ENCODE results near the gene TRIM39. TPM values are rescaled to one million over a fixed set of nuclear protein-coding genes. Genes with fewer than 3 reads are reported as not detected.
"Not testable (repeated sequence)": the region's sequence is repeated elsewhere in the genome, so short reads cannot be mapped to it uniquely, and the experiment has no call there.

TRIM39 gene
- total RNA-seq, 1 donor from 2014 or later: 11.2 TPM

DNA sequence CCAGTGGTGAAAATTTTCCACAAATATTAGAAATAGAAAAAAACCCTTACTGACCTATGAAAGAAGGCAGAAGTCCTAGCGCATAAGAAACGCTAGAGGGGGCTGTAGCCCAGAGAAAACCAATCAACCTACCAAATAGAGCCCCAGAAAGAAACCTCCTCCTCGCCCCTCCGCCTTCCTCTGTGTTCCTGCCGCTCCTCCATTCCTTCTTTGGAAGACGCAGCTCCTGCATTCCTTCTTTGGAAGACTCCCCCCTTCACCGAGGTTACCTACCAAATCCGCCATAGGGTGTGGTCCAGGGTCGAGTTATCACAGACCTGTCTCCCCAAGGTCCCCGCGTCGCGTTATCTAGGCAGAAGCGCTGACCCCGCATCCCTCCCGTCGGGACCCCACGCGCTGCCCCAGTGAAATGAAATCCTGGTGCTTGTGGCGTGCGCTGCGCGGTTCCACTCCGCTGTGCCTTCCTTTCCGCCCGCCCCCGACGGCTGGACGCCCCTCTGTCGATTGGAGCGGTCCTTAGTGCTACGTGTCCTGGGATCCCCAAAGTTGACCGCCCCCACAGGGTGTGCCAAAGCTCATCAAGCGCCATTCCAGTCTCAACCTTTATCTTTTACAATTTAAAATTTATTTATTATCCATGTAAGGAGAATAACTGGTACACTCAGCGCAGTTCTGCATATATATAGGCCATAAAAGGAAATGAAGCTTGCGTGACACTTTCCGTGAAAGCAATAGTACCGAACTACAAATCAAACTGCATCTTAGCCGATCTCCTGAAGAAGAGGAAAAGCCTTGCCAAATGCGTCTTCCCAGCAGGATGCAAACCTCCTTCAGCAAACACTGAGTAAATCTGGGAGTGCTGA is 31.2 kb downstream of the TRIM39 start:
- peak; percentile 22 for DNase-seq (ENCODE audit: low spot score)
- intact Hi-C loops (cut with micrococcal nuclease): loop anchor here (2.0 to 5.0 kb wide), 2 partner anchors 39 to 94 kb away; no protein-coding TSS in a partner anchor
- Mint-ChIP-seq H3K4me3 (ENCODE audit: low read depth) (peak overlapping the region; percentile 77), H3K4me1 (ENCODE audit: low read depth) (peaks cover 2% of the 10 kb centered on the region), H3K9me3 (no peaks in the 10 kb centered on the region), H3K27ac (no peak overlapping the region), H3K36me3 (ENCODE audit: low read depth) (no peaks in the 10 kb centered on the region), H3K27me3 (ENCODE audit: low read depth) (peaks cover 80% of the 10 kb centered on the region)

DNA sequence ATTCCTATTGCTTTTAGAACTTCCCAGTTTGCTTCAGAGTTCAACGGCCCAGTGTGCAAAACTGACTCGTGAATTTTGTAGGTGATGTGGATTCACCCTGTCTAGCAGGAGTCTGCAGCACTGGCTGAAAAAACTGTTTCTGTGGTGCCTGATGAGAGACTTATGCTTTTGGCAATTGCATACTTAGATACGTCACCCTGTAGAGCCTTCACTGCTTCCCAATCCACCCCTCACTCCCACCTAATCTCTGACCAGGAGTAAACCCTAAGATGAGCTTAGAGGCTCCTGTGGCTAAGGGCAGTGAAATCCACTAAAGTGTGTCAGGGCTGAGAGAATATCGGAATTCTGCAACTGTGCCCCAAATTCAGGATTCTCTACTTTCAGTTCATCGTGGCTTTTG is 32.5 kb downstream of the TRIM39 start:
- no peaks in the 10 kb centered on the region for H3K36me3 Mint-ChIP-seq (ENCODE audit: low read depth)
- H3K4me3 Mint-ChIP-seq (ENCODE audit: low read depth): no peak overlapping the region
- no peak overlapping the region for H3K27ac Mint-ChIP-seq
- no peak for DNase-seq (ENCODE audit: low spot score)
- no peaks in the 10 kb centered on the region for H3K9me3 Mint-ChIP-seq
- peaks cover 79% of the 10 kb centered on the region for H3K27me3 Mint-ChIP-seq (ENCODE audit: low read depth)
- H3K4me1 Mint-ChIP-seq (ENCODE audit: low read depth): peaks cover 2% of the 10 kb centered on the region
- intact Hi-C loops (cut with micrococcal nuclease): loop anchor here (5.0 kb wide), 1 partner anchor 93 kb away; no protein-coding TSS in a partner anchor

DNA sequence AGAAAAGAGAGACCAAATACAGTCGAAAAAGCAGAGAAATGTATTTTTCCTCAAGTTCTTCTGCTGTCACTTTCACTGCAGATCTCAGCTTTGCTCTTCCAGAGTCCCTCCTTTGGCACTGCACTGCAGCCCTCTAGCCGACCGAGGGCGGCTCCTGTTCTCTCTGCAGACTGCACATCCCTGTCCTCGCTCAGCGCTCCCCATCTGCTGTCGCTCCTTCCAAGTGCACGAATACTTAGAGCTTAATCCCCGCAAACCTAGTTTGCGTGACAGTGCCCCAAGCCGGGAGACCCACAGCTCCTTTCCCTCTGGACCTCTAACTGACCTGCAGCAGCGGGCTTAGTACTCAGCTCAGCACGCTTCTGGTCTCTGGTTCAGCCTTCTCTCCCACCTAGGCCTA is 33.4 kb downstream of the TRIM39 start:
- no peak overlapping the region for H3K27ac Mint-ChIP-seq
- H3K36me3 Mint-ChIP-seq (ENCODE audit: low read depth): no peaks in the 10 kb centered on the region
- DNase-seq (ENCODE audit: low spot score): no peak
- H3K4me3 Mint-ChIP-seq (ENCODE audit: low read depth): no peak overlapping the region
- H3K9me3 Mint-ChIP-seq: no peaks in the 10 kb centered on the region
- intact Hi-C loops (cut with micrococcal nuclease): no loop called here
- peaks cover 75% of the 10 kb centered on the region for H3K27me3 Mint-ChIP-seq (ENCODE audit: low read depth)
- H3K4me1 Mint-ChIP-seq (ENCODE audit: low read depth): peaks cover 2% of the 10 kb centered on the region

DNA sequence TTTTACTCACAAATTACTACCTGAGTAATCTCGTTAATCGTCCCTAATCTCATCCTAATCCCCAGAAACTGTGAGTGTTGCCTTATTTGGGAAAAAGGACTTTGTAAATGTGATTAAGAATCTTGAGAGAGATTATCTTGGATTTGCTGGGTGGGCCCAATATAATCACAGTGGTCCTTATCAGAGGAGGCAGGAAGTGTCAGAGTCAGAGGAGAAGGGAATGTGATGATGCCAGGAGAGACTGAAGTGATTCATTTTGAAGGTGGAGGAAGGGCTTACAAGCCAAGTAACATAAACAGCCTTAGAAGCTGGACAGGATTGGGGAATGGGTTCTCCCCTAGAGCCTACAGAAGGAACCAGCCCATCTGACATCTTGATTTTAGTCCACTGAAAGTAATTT is 34.9 kb downstream of the TRIM39 start:
- no peaks in the 10 kb centered on the region for H3K36me3 Mint-ChIP-seq (ENCODE audit: low read depth)
- H3K4me1 Mint-ChIP-seq (ENCODE audit: low read depth): peaks cover 2% of the 10 kb centered on the region
- H3K27me3 Mint-ChIP-seq (ENCODE audit: low read depth): peaks cover 81% of the 10 kb centered on the region
- H3K27ac Mint-ChIP-seq: no peak overlapping the region
- no peak overlapping the region for H3K4me3 Mint-ChIP-seq (ENCODE audit: low read depth)
- no peaks in the 10 kb centered on the region for H3K9me3 Mint-ChIP-seq
- intact Hi-C loops (cut with micrococcal nuclease): no loop called here
- no peak for DNase-seq (ENCODE audit: low spot score)

DNA sequence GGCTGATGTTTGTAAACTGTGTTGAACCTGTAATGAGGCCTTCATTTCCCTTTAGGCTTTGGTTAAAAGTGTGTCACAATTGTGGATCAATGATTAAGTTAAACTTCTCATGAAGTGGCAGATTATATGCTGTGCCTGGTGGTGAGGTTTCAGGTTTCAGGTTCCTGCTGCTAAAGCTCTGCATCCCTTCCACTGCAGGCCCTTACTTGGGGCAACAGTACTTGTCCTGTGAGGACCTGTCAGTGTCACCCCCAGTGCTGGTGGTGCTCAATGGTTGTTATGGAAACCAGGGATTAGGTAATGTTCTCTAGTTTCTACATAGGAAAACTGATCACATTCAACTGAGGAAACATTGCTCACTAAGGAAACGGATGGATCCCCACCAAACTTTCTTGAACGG is 36.7 kb downstream of the TRIM39 start:
- no peak for DNase-seq (ENCODE audit: low spot score)
- no peaks in the 10 kb centered on the region for H3K9me3 Mint-ChIP-seq
- no peaks in the 10 kb centered on the region for H3K4me1 Mint-ChIP-seq (ENCODE audit: low read depth)
- H3K27ac Mint-ChIP-seq: no peak overlapping the region
- intact Hi-C loops (cut with micrococcal nuclease): no loop called here
- no peak overlapping the region for H3K4me3 Mint-ChIP-seq (ENCODE audit: low read depth)
- H3K27me3 Mint-ChIP-seq (ENCODE audit: low read depth): peaks cover 70% of the 10 kb centered on the region
- no peaks in the 10 kb centered on the region for H3K36me3 Mint-ChIP-seq (ENCODE audit: low read depth)

DNA sequence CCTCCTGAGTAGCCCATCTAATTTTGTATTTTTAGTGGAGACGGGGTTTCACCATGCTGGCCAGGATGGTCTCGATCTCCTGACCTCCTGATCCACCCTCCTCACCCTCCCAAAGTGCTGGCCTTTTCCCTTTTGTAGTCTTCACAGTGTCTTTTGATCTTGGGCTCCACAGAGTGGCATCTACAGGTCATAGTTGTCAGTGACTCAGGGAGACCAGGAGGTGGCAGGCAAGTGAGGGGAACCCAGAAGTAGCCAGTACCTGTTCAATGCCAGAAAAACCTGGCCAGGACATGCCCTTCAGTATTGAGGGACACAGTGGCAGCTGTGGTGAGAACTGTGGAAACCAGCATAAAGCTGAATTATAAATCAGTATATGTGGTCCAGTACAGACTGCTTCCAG is 37.9 kb downstream of the TRIM39 start:
- no peaks in the 10 kb centered on the region for H3K4me1 Mint-ChIP-seq (ENCODE audit: low read depth)
- DNase-seq (ENCODE audit: low spot score): no peak
- H3K36me3 Mint-ChIP-seq (ENCODE audit: low read depth): no peaks in the 10 kb centered on the region
- no peak overlapping the region for H3K4me3 Mint-ChIP-seq (ENCODE audit: low read depth)
- H3K27ac Mint-ChIP-seq: no peak overlapping the region
- intact Hi-C loops (cut with micrococcal nuclease): no loop called here
- peaks cover 72% of the 10 kb centered on the region for H3K27me3 Mint-ChIP-seq (ENCODE audit: low read depth)
- no peaks in the 10 kb centered on the region for H3K9me3 Mint-ChIP-seq

DNA sequence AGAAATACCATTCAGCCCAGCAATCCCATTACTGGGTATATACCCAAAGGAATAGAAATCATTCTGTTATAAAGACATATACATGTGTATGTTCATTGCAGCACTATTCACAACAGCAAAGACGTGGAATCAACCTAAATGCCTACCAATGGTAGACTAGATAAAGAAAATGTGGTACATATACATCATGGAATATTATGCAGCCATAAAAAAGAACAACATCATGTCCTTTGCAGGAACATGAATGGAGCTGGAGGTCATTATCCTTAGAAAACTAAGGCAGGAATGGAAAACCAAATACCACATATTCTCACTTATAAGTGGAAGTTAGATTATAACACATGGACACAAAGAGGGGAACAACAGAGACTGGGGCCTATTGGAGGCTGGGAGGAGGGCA is 42.6 kb downstream of the TRIM39 start:
- H3K4me3 Mint-ChIP-seq (ENCODE audit: low read depth); intact Hi-C loops (cut with micrococcal nuclease); H3K9me3 Mint-ChIP-seq; H3K36me3 Mint-ChIP-seq (ENCODE audit: low read depth); DNase-seq (ENCODE audit: low spot score); H3K27ac Mint-ChIP-seq; H3K4me1 Mint-ChIP-seq (ENCODE audit: low read depth): not testable (repeated sequence)
- H3K27me3 Mint-ChIP-seq (ENCODE audit: low read depth): peaks cover 60% of the 10 kb centered on the region

DNA sequence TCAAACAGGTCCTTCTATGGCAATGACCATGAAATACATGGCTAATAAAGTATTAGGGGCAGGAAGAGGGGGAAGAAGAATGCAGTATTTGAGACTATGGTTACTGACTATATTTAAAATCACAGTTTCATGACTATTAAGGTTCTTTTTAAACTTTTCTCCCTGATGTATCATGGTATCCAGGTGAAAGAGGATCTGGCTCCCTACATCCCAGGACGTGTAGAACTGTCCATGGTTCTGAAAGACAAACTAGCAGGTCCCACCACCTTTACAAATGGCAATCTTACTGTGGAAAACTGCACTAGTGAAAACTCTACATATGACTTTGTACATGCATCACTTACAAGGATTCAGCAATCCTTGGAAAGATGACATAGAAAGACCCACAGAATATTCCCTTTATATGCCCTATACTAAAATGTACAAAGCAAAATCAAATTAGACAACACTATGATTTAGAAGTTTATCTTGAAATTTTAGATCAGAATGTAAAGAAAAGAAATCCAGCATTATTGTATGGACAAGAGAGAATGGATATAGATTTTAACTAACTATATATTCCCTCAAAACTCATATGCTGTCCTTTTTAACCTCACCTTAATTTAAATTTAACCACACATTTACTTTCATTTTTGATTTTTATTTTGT is 51.7 kb downstream of the TRIM39 start:
- intact Hi-C loops (cut with micrococcal nuclease): no loop called here
- Mint-ChIP-seq H3K27ac (no peak overlapping the region), H3K4me3 (ENCODE audit: low read depth) (no peak overlapping the region), H3K4me1 (ENCODE audit: low read depth) (no peaks in the 10 kb centered on the region), H3K9me3 (no peaks in the 10 kb centered on the region), H3K36me3 (ENCODE audit: low read depth) (no peaks in the 10 kb centered on the region), H3K27me3 (ENCODE audit: low read depth) (peaks cover 60% of the 10 kb centered on the region)
- DNase-seq (ENCODE audit: low spot score): no peak

DNA sequence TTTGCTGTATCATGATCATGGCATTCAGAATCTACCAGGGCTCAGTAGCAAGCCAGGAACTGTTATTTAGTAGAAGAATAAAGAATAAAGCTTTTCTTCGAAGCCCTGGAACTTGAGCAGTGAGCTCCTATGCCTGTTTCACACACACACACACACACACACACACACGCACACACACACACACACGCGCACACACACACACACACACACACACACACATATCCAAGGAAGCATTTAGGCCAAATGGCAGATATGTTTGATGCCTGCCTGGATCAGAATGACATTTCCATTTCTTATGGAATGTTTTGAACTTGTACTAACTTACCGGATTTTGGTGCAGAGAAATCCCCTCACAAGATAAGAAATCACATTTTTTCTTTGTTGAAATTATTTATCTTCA is 53.7 kb downstream of the TRIM39 start:
- intact Hi-C loops (cut with micrococcal nuclease): no loop called here
- DNase-seq (ENCODE audit: low spot score): no peak
- Mint-ChIP-seq H3K4me1 (ENCODE audit: low read depth) (no peaks in the 10 kb centered on the region), H3K27me3 (ENCODE audit: low read depth) (peaks cover 64% of the 10 kb centered on the region), H3K9me3 (no peaks in the 10 kb centered on the region), H3K4me3 (ENCODE audit: low read depth) (no peak overlapping the region), H3K27ac (no peak overlapping the region), H3K36me3 (ENCODE audit: low read depth) (no peaks in the 10 kb centered on the region)

DNA sequence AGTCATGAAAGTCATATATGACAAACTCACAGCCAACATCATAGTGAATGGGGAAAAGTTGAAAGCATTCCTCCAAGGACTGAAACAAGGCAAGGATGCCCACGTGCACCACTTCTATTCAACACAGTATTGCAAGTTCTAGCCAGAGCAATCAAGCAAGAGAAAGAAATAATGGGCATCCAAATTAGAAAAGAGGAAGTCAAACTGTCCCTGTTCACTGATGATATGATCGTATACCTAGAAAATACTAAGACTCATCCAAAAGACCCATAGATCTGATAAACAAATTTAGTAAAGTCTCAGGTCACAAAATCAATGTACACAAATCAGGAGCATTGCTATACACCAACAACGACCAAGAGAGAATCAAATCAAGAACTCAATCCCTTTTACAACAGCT is 59.4 kb downstream of the TRIM39 start:
- Mint-ChIP-seq H3K9me3 (no peaks in the 10 kb centered on the region), H3K4me3 (ENCODE audit: low read depth) (no peak overlapping the region), H3K4me1 (ENCODE audit: low read depth) (no peaks in the 10 kb centered on the region), H3K27ac (no peak overlapping the region), H3K27me3 (ENCODE audit: low read depth) (peaks cover 75% of the 10 kb centered on the region), H3K36me3 (ENCODE audit: low read depth) (no peaks in the 10 kb centered on the region)
- DNase-seq (ENCODE audit: low spot score): no peak
- intact Hi-C loops (cut with micrococcal nuclease): no loop called here

DNA sequence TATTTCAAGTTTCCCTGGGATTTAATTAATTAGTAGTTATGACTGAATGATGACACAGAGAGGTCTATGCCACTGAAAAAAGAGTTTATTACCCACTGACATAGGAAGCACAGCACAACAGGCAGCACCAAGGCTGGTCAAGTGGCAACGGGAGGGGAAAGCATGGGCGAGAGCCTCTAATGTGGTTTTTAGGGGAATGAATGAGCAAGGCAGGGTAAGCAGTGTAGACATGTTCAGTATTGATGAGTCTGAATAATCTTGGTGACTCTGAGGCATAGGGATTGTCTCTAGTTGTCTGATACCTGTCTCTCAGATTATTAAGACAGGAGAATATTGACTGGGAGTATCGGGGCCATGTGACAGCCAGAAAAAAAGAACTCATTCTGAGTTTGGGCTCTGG is 64.5 kb downstream of the TRIM39 start:
- Mint-ChIP-seq H3K27ac (no peak overlapping the region), H3K36me3 (ENCODE audit: low read depth) (no peaks in the 10 kb centered on the region), H3K4me3 (ENCODE audit: low read depth) (no peak overlapping the region), H3K4me1 (ENCODE audit: low read depth) (no peaks in the 10 kb centered on the region), H3K27me3 (ENCODE audit: low read depth) (peaks cover 68% of the 10 kb centered on the region), H3K9me3 (no peaks in the 10 kb centered on the region)
- intact Hi-C loops (cut with micrococcal nuclease): no loop called here
- DNase-seq (ENCODE audit: low spot score): no peak

Data from activated T-helper 2 cell treated with anti-CD3 and anti-CD28 coated beads, Interferon-gamma antibody, Interleukin-2, Interleukin-4, amounts not matched to agents 10 μg/mL and 5 μg/mL and 100 μg/mL, durations not matched to agents 14 hours and 24 hours and 36 hours (primary cell).